HCT116 (cell line): ENCODE results near the gene LTB4R2. TPM values are rescaled to one million over a fixed set of nuclear protein-coding genes. Genes with fewer than 3 reads are reported as not detected.
A peak's percentile ranks its signal among the peaks of the same experiment; 100 is the strongest.

Experiments
- ATAC-seq: fragments of 200-7000 bp; cut with Tn5 transposase; 2 replicates; pipeline ENCODE4 v1.9.1; 2020; ENCODE audit warnings: mild to moderate bottlenecking, moderate library complexity
- BruUV-seq: library from RNA; stranded (reverse); fragments of 400-500 nt; replicated peaks from 2 replicates; lab custom pipeline; 2021; lab: Mats Ljungman, UMichigan
- CTCF ChIA-PET: fragments of 300-600 bp; sonication (Branson Sonifier 250); formaldehyde crosslinking; loops from one replicate; lab custom pipeline; 2021; ENCODE audit warnings: antibody characterized with exemption; lab: Charles Lee
- POLR2A ChIA-PET: fragments of 300-600, 350-600 bp; sonication (Branson Sonifier 250); formaldehyde crosslinking; loops from one replicate; lab custom pipeline; 2021; ENCODE audit warnings: antibody characterized with exemption; lab: Charles Lee
- RAD21 ChIA-PET, 2 experiments: fragments of 300-600 bp; sonication (Branson Sonifier 250); formaldehyde crosslinking; loops; one replicate each; lab custom pipeline; 2023; ENCODE audit warnings: low total read pairs in 2 of 2; ENCODE audit not compliant: uncharacterized antibody in 2 of 2, unreplicated experiment in 2 of 2, low non-redundant PET in 1 of 2; lab: Charles Lee
- DNase-seq: peaks from one replicate; pipeline ENCODE4 v3.0.0-alpha.2; 2010; ENCODE audit warnings: low read depth, low spot score
- H2AFZ ChIP-seq: fragments of 200-600 bp; shearing (Covaris generic), sonication (generic); 2 replicates; pipeline ENCODE4 v1.6.1; 2017; ENCODE audit warnings: low read depth, mixed run types, mixed read lengths, antibody characterized with exemption, low read length; ENCODE audit not compliant: poor library complexity, severe bottlenecking
- H3K27ac ChIP-seq: 2 replicates; pipeline ENCODE4 v1.5.1; 2012; ENCODE audit warnings: low read depth, low read length
- H3K27me3 ChIP-seq: fragments of 200-600 bp; sonication (generic); 2 replicates; pipeline ENCODE4 v1.6.1; 2016; ENCODE audit warnings: mixed run types, low read length, mixed read lengths; ENCODE audit not compliant: insufficient read depth
- H3K36me3 ChIP-seq, 2 experiments: fragments of 200-500 bp in 1 of 2; fragments of 200-600 bp in 1 of 2; sonication (Bioruptor generic) in 1 of 2; sonication (generic) in 1 of 2; 2 replicates each; pipeline versions ENCODE4 v1.5.1 to v1.6.1; 2014 to 2016; ENCODE audit warnings: low read length in 2 of 2, inconsistent platforms in 1 of 2, mixed read lengths in 1 of 2, mixed run types in 1 of 2; ENCODE audit not compliant: insufficient read depth in 2 of 2, control insufficient read depth in 1 of 2
- H3K4me1 ChIP-seq, 2 experiments: fragments of 200-600 bp in 1 of 2; sonication (generic) in 1 of 2; 2 replicates each; pipeline versions ENCODE4 v1.5.1 to v1.6.1; 2012 to 2017; ENCODE audit warnings: low read length in 2 of 2, inconsistent platforms in 1 of 2, mild to moderate bottlenecking in 1 of 2, mixed read lengths in 1 of 2, mixed run types in 1 of 2, moderate library complexity in 1 of 2; ENCODE audit not compliant: insufficient read depth in 2 of 2, control insufficient read depth in 1 of 2
- H3K4me2 ChIP-seq: fragments of 200-600 bp; sonication (generic); 2 replicates; pipeline ENCODE4 v1.6.1; 2017; ENCODE audit warnings: mixed run types, low read length, mixed read lengths
- H3K4me3 ChIP-seq, 2 experiments: fragments of 200-600 bp in 1 of 2; sonication (generic) in 1 of 2; replicated peaks in 1 of 2; 2 replicates each; pipeline ENCODE4 v1.5.1; 2011 to 2016; ENCODE audit warnings: low read length in 2 of 2, control low read depth in 1 of 2, low read depth in 1 of 2, mild to moderate bottlenecking in 1 of 2, mixed read lengths in 1 of 2, mixed run types in 1 of 2
- H3K79me2 ChIP-seq: fragments of 200-600 bp; sonication (generic); 2 replicates; pipeline ENCODE4 v1.6.1; 2017; ENCODE audit warnings: mild to moderate bottlenecking, mixed run types, low read length, moderate library complexity, mixed read lengths; ENCODE audit not compliant: insufficient read depth
- H3K9ac ChIP-seq: fragments of 200-600 bp; sonication (generic); 2 replicates; pipeline ENCODE4 v1.6.1; 2016; ENCODE audit warnings: low read length, mixed read lengths
- H3K9me2 ChIP-seq: fragments of 200-600 bp; sonication (generic), shearing (Covaris generic); 2 replicates; pipeline ENCODE4 v1.6.1; 2017; ENCODE audit warnings: mixed run types, mild to moderate bottlenecking, moderate library complexity; ENCODE audit not compliant: insufficient read depth
- H3K9me3 ChIP-seq, 2 experiments: fragments of 200-500 bp in 1 of 2; fragments of 200-600 bp in 1 of 2; sonication (Bioruptor generic) in 1 of 2; sonication (generic) in 1 of 2; 2 replicates each; pipeline ENCODE4 v1.6.1; 2014 to 2017; ENCODE audit warnings: low read length in 2 of 2, mixed read lengths in 2 of 2, inconsistent platforms in 1 of 2, low read depth in 1 of 2, mild to moderate bottlenecking in 1 of 2, mixed run types in 1 of 2, moderate library complexity in 1 of 2; ENCODE audit not compliant: control insufficient read depth in 1 of 2, insufficient read depth in 1 of 2
- H4K20me1 ChIP-seq: fragments of 200-600 bp; sonication (generic), shearing (Covaris generic); 2 replicates; pipeline ENCODE4 v1.6.1; 2017; ENCODE audit warnings: mixed run types, mild to moderate bottlenecking, moderate library complexity; ENCODE audit not compliant: insufficient read depth
- RAD21 ChIP-seq: IDR thresholded peaks from 2 replicates; pipeline ENCODE4 v1.6.1; 2012; ENCODE audit warnings: low read depth, mild to moderate bottlenecking
- SIN3A ChIP-seq: IDR thresholded peaks from 2 replicates; pipeline ENCODE4 v1.6.1; 2012; ENCODE audit warnings: low read depth
- intact Hi-C: fragments of 100-400 bp; cut with micrococcal nuclease; formaldehyde crosslinking; loops from 2 replicates; pipeline ENCODE4 v1.10.0; 2022
- total RNA-seq: library from RNA; stranded (reverse); gene quantifications from one replicate; pipeline ENCODE4 v1.2.1, GENCODE V29; 2021; ENCODE audit not compliant: unreplicated experiment
- TF ChIP-seq, protein P1 (sequence below), 3 experiments: fragments of 200-600 bp in 1 of 3; sonication (generic) in 1 of 3; IDR thresholded peaks in 2 of 3; conservative IDR thresholded peaks in 1 of 3; 2 replicates each; pipeline ENCODE4 v1.5.1; 2012 to 2017; ENCODE audit warnings: low read depth in 2 of 3, low read length in 2 of 3, antibody characterized with exemption in 1 of 3, borderline replicate concordance in 1 of 3, control low read depth in 1 of 3, mild to moderate bottlenecking in 1 of 3, mixed read lengths in 1 of 3, mixed run types in 1 of 3, moderate library complexity in 1 of 3; ENCODE audit not compliant: insufficient read depth in 1 of 3

LTB4R2 gene
- total RNA-seq, 1 experiment from 2014 or later, result 15.4 TPM

DNA sequence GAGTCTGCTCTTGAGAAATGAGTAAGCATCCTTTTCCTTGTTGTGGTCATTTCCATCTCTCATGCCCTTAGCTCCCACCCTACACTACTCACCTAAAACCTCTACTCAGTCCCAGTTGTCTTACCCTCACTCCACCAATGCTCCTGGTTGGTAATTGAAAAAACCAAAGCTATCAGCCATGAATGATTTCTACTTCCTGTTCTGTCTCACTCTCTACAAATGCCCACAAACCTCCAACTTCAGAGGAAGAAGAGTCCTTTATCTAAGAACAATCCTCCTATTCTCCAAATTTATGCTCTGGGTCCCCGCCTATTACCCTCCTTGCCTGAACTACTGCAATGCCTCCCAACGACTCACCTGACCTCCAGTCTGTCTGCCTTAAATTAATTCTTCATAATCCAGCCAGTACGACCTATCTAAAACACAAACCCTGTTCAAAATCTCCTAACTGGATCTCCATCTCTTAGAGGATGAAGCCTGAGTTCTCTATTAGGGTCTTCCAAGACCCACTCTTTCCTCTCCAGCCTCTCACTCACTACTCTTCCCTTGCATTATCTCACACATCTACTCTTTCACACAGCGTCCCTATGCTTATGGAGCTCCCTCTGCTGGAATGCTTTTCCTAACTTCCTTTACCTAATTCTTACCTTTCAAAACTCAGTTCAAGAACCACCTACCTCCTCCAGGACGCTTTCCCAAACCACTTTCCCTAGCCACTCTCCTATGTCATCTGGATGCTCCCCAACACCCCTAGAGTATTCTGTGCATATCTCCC is 12.6 kb upstream of the LTB4R2 start:
- no peak overlapping the region for H3K4me3 ChIP-seq
- no TSS peak for BruUV-seq
- TF ChIP-seq, protein P1, sequence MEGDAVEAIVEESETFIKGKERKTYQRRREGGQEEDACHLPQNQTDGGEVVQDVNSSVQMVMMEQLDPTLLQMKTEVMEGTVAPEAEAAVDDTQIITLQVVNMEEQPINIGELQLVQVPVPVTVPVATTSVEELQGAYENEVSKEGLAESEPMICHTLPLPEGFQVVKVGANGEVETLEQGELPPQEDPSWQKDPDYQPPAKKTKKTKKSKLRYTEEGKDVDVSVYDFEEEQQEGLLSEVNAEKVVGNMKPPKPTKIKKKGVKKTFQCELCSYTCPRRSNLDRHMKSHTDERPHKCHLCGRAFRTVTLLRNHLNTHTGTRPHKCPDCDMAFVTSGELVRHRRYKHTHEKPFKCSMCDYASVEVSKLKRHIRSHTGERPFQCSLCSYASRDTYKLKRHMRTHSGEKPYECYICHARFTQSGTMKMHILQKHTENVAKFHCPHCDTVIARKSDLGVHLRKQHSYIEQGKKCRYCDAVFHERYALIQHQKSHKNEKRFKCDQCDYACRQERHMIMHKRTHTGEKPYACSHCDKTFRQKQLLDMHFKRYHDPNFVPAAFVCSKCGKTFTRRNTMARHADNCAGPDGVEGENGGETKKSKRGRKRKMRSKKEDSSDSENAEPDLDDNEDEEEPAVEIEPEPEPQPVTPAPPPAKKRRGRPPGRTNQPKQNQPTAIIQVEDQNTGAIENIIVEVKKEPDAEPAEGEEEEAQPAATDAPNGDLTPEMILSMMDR (IDR thresholded peaks at IDR 0.05 in 2 of 3, conservative IDR thresholded peaks at IDR 0.05 in 1 of 3; ENCODE audit: borderline replicate concordance in 1 of 3, insufficient read depth in 1 of 3, low read depth in 2 of 3, low read length in 2 of 3), result peak; percentile 55 to 65 (median 62); a peak in 5 of 6 replicates
- TF ChIP-seq SIN3A (no peak), RAD21 (peak; percentile 52; the same call in 1 of the 2 replicates)
- intact Hi-C loops, result loop anchor here (1.0 to 10.0 kb wide), 6 partner anchors 54 to 313 kb away; partner anchors contain the start of genes DHRS4L2 and MDP1
- no peaks in the 10 kb centered on the region for H3K9me2 ChIP-seq
- POLR2A ChIA-PET, result interaction anchor here (1.0 to 3.7 kb wide), 4 partner anchors 26 to 251 kb away, joined by 3 to 30 read pairs (median 6); partner anchors contain the start of genes RABGGTA and TINF2
- no peaks in the 10 kb centered on the region for H3K9me3 ChIP-seq
- peaks cover 20 to 21% of the 10 kb centered on the region in 2 experiments for H3K36me3 ChIP-seq
- ATAC-seq (peak; percentile 50), DNase-seq (no peak)
- peak overlapping the region; percentile 6 for H3K4me2 ChIP-seq
- H3K4me1 ChIP-seq, result peaks cover 17 to 31% of the 10 kb centered on the region in 2 experiments
- H3K79me2 ChIP-seq, result peaks cover 28% of the 10 kb centered on the region
- RAD21 ChIA-PET, result interaction anchor here (0.6 to 1.6 kb wide), 4 partner anchors 24 to 55 kb away, joined by 3 to 7 read pairs (median 6); partner anchors contain the start of gene TINF2 (in 2 of the 2)
- no peak overlapping the region for H2AFZ ChIP-seq
- no peaks in the 10 kb centered on the region for H4K20me1 ChIP-seq
- CTCF ChIA-PET, result interaction anchor here (0.6 to 4.7 kb wide), 22 partner anchors 11 to 283 kb away, joined by 3 to 71 read pairs (median 4); partner anchors contain the start of genes CHMP4A, CIDEB, DCAF11 and IRF9
- peak overlapping the region; percentile 12; the same call in 1 of the 2 replicates for H3K27ac ChIP-seq
- no peak overlapping the region for H3K9ac ChIP-seq
- no peaks in the 10 kb centered on the region for H3K27me3 ChIP-seq
